Activated CD8-positive, alpha-beta T cell treated with anti-CD3 and anti-CD28 coated beads for 36 hours (primary cell): Measurements from ENCODE around the gene EYS. TPM values are rescaled to one million over a fixed set of nuclear protein-coding genes. Genes with fewer than 3 reads are reported as not detected.

Experiments used
- ATAC-seq: fragments of 200-7000 bp; cut with Tn5 transposase; one replicate; pipeline ENCODE4 v1.10.0; 2021; ENCODE audit warnings: mild to moderate bottlenecking, moderate library complexity
- CTCF ChIA-PET: fragments of 350-600 bp; sonication (Branson Sonifier 250); formaldehyde crosslinking; loops from one replicate; lab custom pipeline; 2021; ENCODE audit warnings: antibody characterized with exemption; lab: Charles Lee
- POLR2A ChIA-PET: fragments of 350-600 bp; sonication (Branson Sonifier 250); formaldehyde crosslinking; loops from one replicate; lab custom pipeline; 2021; ENCODE audit warnings: antibody characterized with exemption; lab: Charles Lee
- DNase-seq: peaks from one replicate; pipeline ENCODE4 v3.0.0-alpha.2; 2020
- H3K27ac Mint-ChIP-seq: one replicate; pipeline ENCODE4 v1.8.0; 2021; ENCODE audit warnings: mild to moderate bottlenecking, mixed read lengths
- H3K27me3 Mint-ChIP-seq: one replicate; pipeline ENCODE4 v1.8.0; 2021; ENCODE audit warnings: mixed read lengths
- H3K36me3 Mint-ChIP-seq: one replicate; pipeline ENCODE4 v1.8.0; 2021; ENCODE audit warnings: low read depth, mixed read lengths
- H3K4me1 Mint-ChIP-seq: one replicate; pipeline ENCODE4 v1.8.0; 2021; ENCODE audit warnings: low read depth, mixed read lengths
- H3K4me3 Mint-ChIP-seq: one replicate; pipeline ENCODE4 v1.8.0; 2021; ENCODE audit warnings: mild to moderate bottlenecking, moderate library complexity, mixed read lengths
- H3K9me3 Mint-ChIP-seq: one replicate; pipeline ENCODE4 v1.8.0; 2021; ENCODE audit warnings: mixed read lengths
- intact Hi-C: fragments of 100-400 bp; cut with micrococcal nuclease; formaldehyde crosslinking; loops from one replicate; pipeline ENCODE4 v1.10.0; 2022
- total RNA-seq, 2 experiments: library from RNA; stranded (reverse); gene quantifications; one replicate each; pipeline ENCODE4 v1.2.3, GENCODE V29; 2021
- TF ChIP-seq, protein P1 (sequence below): fragments of 200-600 bp; IDR thresholded peaks from one replicate; pipeline ENCODE4 v1.8.0; 2022; ENCODE audit warnings: antibody characterized with exemption, mild to moderate bottlenecking

The EYS gene
- total RNA-seq, 2 experiments from 2014 or later = not detected

DNA sequence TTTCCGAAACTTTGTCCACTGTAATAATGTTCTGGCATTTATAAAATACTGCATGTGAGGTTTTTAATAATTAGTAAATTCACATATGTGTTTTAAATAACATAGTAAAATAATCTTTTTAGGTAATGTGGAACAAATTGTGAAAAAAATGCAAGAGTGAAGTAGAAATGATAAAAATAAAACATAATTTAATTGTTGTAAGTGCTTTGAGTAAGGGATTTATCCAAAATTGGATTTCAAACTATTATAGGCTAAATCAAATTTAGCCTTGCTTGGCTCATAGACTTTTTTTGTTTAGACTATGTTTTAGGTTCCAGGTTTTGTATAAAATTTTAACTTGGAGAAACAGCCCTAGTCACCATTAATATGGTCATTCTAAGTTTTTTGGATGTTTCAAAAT lies 1041.9 kb downstream of the EYS start:
- no peak overlapping the region for H3K27ac Mint-ChIP-seq
- no peak for ATAC-seq
- DNase-seq = no peak
- intact Hi-C loops = no loop called here
- ChIA-PET CTCF (no interaction called here), POLR2A (no interaction called here)
- no peaks in the 10 kb centered on the region for H3K36me3 Mint-ChIP-seq
- H3K9me3 Mint-ChIP-seq = peaks cover 9% of the 10 kb centered on the region
- H3K4me1 Mint-ChIP-seq = no peaks in the 10 kb centered on the region
- TF ChIP-seq, protein P1, sequence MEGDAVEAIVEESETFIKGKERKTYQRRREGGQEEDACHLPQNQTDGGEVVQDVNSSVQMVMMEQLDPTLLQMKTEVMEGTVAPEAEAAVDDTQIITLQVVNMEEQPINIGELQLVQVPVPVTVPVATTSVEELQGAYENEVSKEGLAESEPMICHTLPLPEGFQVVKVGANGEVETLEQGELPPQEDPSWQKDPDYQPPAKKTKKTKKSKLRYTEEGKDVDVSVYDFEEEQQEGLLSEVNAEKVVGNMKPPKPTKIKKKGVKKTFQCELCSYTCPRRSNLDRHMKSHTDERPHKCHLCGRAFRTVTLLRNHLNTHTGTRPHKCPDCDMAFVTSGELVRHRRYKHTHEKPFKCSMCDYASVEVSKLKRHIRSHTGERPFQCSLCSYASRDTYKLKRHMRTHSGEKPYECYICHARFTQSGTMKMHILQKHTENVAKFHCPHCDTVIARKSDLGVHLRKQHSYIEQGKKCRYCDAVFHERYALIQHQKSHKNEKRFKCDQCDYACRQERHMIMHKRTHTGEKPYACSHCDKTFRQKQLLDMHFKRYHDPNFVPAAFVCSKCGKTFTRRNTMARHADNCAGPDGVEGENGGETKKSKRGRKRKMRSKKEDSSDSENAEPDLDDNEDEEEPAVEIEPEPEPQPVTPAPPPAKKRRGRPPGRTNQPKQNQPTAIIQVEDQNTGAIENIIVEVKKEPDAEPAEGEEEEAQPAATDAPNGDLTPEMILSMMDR = no peak
- no peak overlapping the region for H3K4me3 Mint-ChIP-seq
- no peaks in the 10 kb centered on the region for H3K27me3 Mint-ChIP-seq

DNA sequence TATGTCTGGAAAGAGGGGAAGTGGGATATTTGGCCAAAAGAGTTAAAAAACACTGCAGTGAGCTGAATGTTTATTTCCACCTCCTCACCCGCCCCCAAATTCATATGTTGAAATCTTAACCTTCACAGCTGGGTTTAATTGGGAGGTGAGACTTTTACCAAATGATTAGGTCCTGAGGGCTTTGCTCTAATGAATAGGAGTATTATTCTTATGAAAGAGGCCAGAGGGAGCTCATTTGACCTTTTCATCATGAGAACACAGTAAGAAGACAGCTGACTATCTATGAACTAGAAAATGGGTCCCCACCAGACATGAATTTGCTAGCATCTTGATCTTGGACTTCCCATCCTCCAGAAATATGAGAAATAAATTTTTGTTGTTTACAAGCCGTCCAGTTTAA lies 1042.5 kb downstream of the EYS start:
- CTCF ChIA-PET = no interaction called here
- no peak overlapping the region for H3K27ac Mint-ChIP-seq
- H3K9me3 Mint-ChIP-seq = peaks cover 9% of the 10 kb centered on the region
- ATAC-seq = no peak
- H3K36me3 Mint-ChIP-seq = no peaks in the 10 kb centered on the region
- no peak overlapping the region for H3K4me3 Mint-ChIP-seq
- no peaks in the 10 kb centered on the region for H3K27me3 Mint-ChIP-seq
- TF ChIP-seq, protein P1 = no peak
- POLR2A ChIA-PET = no interaction called here
- H3K4me1 Mint-ChIP-seq = no peaks in the 10 kb centered on the region
- intact Hi-C loops = no loop called here
- DNase-seq = no peak

DNA sequence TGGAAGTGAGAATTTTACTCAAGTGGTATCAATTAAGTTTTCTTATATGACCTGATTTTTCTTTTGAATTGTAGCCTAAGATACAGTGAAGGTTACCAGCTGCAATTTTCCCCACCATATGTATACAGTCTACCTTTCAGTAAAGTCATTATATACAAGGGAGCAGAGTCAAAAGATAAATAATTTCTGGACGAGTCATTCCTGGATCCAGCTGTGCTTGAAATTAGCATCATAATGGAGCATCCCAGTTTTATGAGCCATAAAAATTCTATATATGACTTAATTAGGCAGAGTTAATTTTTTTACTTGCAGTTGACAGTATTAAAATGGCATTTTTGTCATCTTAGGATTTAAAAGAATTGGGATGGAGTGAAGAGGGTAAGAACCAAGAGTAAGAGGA lies 1063.0 kb downstream of the EYS start:
- Mint-ChIP-seq H3K27me3 (no peaks in the 10 kb centered on the region), H3K9me3 (peaks cover 3% of the 10 kb centered on the region), H3K4me1 (no peaks in the 10 kb centered on the region), H3K4me3 (no peak overlapping the region), H3K27ac (no peak overlapping the region), H3K36me3 (no peaks in the 10 kb centered on the region)
- DNase-seq (no peak), ATAC-seq (no peak)
- CTCF ChIA-PET = no interaction called here
- intact Hi-C loops = no loop called here
- POLR2A ChIA-PET = no interaction called here
- TF ChIP-seq, protein P1 = no peak

DNA sequence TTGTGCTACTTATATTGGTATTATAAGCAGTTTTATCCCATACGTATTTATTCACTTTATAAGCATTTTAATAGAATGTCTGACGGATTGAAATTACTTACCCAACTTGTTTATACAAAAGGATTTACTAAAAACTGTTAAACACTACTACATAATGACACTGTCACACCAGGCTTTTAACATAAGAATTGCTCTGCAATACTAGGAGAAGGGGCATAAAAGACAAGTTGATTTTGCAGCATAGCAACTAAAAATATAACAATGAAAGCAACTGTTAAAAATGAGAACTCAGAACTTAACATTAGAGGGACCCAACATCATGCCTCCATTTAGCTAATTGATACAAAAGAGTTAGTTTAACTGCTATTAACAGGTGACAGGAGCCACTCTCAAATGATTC lies 1076.1 kb downstream of the EYS start:
- H3K36me3 Mint-ChIP-seq = no peaks in the 10 kb centered on the region
- ChIA-PET CTCF (no interaction called here), POLR2A (no interaction called here)
- DNase-seq (no peak), ATAC-seq (no peak)
- no peaks in the 10 kb centered on the region for H3K4me1 Mint-ChIP-seq
- intact Hi-C loops = no loop called here
- H3K27me3 Mint-ChIP-seq = no peaks in the 10 kb centered on the region
- TF ChIP-seq, protein P1 = no peak
- peaks cover 2% of the 10 kb centered on the region for H3K9me3 Mint-ChIP-seq
- no peak overlapping the region for H3K4me3 Mint-ChIP-seq
- H3K27ac Mint-ChIP-seq = no peak overlapping the region

DNA sequence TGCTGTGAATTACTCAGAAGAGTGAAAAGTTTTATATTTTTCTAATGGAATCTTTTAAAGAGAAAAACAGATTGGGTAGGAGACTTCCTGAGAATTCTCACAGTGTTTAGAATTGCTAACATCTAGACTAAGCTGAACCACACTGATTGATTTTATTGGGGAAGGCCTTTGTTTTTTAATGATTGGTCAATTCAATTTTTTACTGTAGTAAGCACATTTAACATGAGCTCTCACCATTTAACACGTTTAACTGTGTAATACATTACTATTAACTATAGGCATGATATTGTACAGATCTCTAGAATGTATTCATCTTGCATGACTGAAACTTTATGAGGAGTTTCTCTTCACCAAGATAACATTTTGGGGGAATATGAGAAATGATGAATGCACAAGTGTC lies 1084.1 kb downstream of the EYS start:
- H3K36me3 Mint-ChIP-seq = no peaks in the 10 kb centered on the region
- CTCF ChIA-PET = no interaction called here
- H3K27ac Mint-ChIP-seq = no peak overlapping the region

More for the DNA sequence above, 1084.1 kb downstream of the EYS start:
- Mint-ChIP-seq H3K27me3 (no peaks in the 10 kb centered on the region), H3K4me1 (no peaks in the 10 kb centered on the region), H3K4me3 (no peak overlapping the region), H3K9me3 (peaks cover 2% of the 10 kb centered on the region)
- intact Hi-C loops = no loop called here
- no peak for ATAC-seq
- TF ChIP-seq, protein P1 = no peak
- no peak for DNase-seq
- POLR2A ChIA-PET = no interaction called here
